GM20000 (cell line): ENCODE data around the gene SLC6A14.

ENCODE experiments used
- DNase-seq: peaks from one replicate; pipeline ENCODE4 v3.0.0; 2012; ENCODE audit warnings: low spot score
- CTCF ChIP-seq: IDR thresholded peaks from 2 replicates; pipeline ENCODE4 v1.5.1; 2012; ENCODE audit warnings: mild to moderate bottlenecking, control low read depth; ENCODE audit errors: extremely low read depth, missing control alignments

The SLC6A14 gene

GRCh38 chrX:116436358-116436816, at the start of gene SLC6A14:
Gene SLC6A14, plus strand, starts transcription at chrX:116436606. Its CDS starts 104 bp downstream, at chrX:116436710.
- no peak for DNase-seq
- TF ChIP-seq CTCF = no peak

GRCh38 chrX:116395752-116396151, 40.7 kb upstream of the SLC6A14 start:
- DNase-seq = no peak
- no peak for TF ChIP-seq CTCF

- no peak for DNase-seq
- no peak for TF ChIP-seq CTCF
Measured at GRCh38 chrX:116399681-116400080, 36.7 kb upstream of the SLC6A14 start.

- DNase-seq = no peak
- TF ChIP-seq CTCF = no peak
Measured at GRCh38 chrX:116409219-116409618, 27.2 kb upstream of the SLC6A14 start.

GRCh38 chrX:116413273-116413672, 23.1 kb upstream of the SLC6A14 start:
- no peak for DNase-seq
- no peak for TF ChIP-seq CTCF

- DNase-seq = no peak
- no peak for TF ChIP-seq CTCF
Measured at GRCh38 chrX:116417214-116417613, 19.2 kb upstream of the SLC6A14 start.

- no peak for DNase-seq
- no peak for TF ChIP-seq CTCF
Measured at GRCh38 chrX:116417968-116418367, 18.4 kb upstream of the SLC6A14 start.
